Fibroblast of the aortic adventitia (primary cell): Measurements from ENCODE around the gene ARHGEF4. TPM values are rescaled to one million over a fixed set of nuclear protein-coding genes. Genes with fewer than 3 reads are reported as not detected.

Source experiments
- DNase-seq: peaks from one replicate; pipeline ENCODE4 v3.0.0-alpha.2; 2010; ENCODE audit warnings: low read depth
- H3K4me3 ChIP-seq: 2 replicates; pipeline ENCODE4 v1.5.1; 2011; ENCODE audit warnings: low read depth, mild to moderate bottlenecking, control low read depth, low read length, moderate library complexity
- total RNA-seq: library from RNA; depleted of rRNA; stranded (reverse); fragments of >200 nt; gene quantifications from 2 replicates; pipeline ENCODE4 v1.2.3, GENCODE V29; 2012; ENCODE audit warnings: low replicate concordance
- TF ChIP-seq, protein P1 (sequence below): IDR thresholded peaks from 2 replicates; pipeline ENCODE4 v1.5.1; 2011; ENCODE audit warnings: mild to moderate bottlenecking, low read length, control low read depth, inconsistent platforms; ENCODE audit not compliant: insufficient read depth

The ARHGEF4 gene
- total RNA-seq, 1 donor = 5.2 TPM

DNA sequence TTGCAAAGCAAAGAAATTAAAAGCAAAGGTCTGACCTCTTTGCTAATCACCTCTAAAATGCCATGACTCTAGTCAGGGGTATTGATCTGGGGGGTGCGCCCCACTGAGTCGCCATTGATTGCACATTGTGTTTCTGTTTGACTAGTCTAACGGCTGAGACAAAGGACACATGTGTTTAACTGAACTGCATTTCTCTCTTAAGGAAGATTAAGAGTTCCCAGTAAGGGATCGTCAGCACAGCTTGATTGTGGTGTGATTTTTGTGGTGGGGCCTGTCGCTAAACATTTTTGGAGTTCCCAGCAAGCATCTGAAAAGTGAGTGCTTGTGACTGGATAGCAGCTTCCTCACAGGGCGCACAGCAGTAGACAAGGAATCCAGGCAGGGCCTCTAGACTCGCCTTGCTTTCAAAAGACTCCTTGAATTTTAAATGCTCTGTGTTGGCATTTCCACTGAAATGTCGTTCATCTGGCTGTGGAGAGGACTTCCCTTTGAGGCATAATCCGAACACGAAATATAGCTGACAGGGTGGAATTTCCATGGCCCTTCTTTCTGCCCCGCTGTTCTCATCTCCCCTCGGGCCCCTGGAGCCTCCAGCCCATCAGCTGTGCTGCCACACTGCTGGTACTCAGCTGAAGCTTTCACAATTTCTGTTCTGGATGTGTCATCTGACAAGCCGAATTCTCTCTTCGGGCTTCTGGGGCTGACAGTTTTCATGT lies 130.2 kb downstream of the ARHGEF4 start:
- no peak overlapping the region for H3K4me3 ChIP-seq
- DNase-seq = no peak
- TF ChIP-seq, protein P1, sequence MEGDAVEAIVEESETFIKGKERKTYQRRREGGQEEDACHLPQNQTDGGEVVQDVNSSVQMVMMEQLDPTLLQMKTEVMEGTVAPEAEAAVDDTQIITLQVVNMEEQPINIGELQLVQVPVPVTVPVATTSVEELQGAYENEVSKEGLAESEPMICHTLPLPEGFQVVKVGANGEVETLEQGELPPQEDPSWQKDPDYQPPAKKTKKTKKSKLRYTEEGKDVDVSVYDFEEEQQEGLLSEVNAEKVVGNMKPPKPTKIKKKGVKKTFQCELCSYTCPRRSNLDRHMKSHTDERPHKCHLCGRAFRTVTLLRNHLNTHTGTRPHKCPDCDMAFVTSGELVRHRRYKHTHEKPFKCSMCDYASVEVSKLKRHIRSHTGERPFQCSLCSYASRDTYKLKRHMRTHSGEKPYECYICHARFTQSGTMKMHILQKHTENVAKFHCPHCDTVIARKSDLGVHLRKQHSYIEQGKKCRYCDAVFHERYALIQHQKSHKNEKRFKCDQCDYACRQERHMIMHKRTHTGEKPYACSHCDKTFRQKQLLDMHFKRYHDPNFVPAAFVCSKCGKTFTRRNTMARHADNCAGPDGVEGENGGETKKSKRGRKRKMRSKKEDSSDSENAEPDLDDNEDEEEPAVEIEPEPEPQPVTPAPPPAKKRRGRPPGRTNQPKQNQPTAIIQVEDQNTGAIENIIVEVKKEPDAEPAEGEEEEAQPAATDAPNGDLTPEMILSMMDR = no peak

DNA sequence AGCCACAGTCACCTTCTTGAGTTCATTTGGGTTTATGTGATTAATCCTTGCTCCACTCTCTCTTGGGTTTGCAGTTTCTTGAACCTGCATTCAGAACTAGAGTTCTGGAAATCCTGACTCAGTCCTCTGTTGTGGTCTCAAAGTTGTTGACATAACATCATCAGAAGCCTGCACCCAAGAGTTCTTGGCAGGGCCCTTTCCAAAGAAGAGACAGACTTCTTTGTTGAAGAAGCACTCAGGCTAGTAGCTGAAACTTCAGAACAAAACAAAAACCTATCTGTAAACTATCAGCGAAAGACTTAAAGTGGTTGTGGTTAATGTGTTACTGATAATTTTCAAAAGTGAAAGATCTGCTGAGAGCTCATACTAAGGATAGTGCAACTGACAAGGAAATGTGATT lies 135.7 kb downstream of the ARHGEF4 start:
- TF ChIP-seq, protein P1 = no peak
- no peak for DNase-seq
- no peak overlapping the region for H3K4me3 ChIP-seq

DNA sequence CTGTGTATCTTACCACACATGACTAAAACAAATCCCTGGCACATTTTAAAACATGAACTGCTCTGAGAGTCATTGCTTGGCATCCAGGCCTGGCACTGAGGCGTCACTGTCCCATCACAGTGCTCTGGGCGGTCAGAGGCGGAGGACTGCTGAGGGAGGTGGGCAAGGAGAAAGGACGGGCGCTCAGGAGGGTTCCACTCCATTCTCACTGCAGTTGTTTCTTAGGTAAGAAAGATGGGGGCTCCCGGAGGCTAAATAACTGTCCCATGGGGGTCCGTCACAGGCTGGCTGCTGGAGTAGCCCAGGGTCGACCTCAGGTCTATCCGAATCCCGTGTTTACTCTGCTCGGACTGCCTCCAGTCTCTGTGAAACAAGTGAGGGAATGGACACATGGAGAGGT lies 139.0 kb downstream of the ARHGEF4 start:
- TF ChIP-seq, protein P1 = no peak
- DNase-seq = no peak
- no peak overlapping the region for H3K4me3 ChIP-seq

DNA sequence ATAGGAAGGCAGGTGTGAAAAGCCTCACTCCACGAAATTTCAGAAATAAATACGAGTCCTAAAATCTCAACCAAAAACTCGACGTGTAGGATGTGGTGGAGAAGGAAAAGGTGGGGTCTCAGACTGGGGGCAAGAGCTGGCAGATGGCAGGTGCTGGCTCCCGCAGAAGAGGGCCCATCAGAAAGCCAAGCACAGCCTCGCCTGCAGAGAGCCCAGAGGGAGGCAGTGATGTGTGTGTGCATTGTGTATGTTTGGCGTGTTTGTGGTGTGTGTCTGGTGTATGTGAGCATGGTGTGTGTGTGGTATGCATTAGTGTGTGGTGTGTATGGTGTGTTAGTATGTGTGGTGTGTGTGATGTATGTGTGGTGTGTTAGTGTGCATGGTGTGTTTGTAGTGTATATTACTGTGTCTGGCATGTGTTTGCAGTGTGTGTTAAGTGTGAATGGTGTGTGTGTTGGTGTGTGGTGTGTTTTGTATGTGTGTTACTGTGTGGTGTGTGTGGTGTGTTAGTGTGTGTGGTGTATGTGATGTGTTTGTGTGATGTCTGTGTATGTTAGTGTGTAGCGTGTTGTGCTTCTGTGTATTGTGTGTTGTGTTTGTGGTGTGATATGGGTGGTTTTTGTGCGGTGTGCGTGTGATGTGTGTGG lies 140.0 kb downstream of the ARHGEF4 start:
- TF ChIP-seq, protein P1 = no peak
- DNase-seq = no peak
- H3K4me3 ChIP-seq = no peak overlapping the region

DNA sequence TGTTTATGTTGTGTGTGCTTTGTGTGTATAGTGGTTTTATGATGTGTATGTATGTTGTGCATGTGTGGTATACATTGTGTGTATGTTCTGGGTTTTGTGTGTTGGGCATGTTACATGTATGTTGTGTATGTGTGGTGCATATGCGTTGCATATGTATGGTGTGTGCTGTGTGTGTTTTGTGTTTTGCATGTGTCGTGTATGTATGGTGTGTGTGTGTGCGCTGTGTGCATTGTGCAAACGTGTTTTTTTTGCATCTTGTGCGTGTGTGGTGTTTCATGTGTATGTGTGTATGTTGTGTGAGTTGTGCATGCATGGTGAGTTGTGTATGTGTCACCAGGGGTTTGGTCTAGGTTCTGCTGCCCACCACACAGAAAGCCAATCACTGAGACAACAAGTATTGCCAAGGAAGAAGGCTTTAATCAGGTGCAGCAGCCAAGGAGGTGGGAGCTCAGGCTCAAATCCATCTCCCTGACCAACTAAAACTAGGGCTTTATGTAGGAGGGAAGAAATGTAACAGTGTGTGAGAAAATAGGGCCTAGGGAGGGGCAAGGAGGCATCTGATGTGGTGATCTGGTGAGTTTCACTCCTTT lies 140.8 kb downstream of the ARHGEF4 start:
- TF ChIP-seq, protein P1 = no peak
- no peak overlapping the region for H3K4me3 ChIP-seq
- no peak for DNase-seq

DNA sequence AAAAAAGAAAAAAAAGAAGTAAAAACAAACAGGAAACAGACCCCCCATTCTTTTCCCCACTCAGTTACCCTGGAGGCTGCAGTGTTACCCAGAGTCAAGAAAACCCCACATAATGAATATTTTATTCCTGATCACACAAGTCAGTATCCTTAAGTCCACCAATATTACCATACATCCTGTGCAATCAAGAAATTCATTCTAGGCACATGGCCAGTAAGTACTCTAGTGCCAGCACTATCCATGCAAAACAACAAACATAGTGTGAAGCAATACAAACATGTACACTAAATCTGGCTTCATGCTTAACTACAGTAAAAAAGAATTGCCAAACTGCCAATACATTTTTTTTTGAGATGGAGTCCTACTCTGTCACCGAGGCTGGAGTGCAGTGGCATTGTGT lies 145.0 kb downstream of the ARHGEF4 start:
- TF ChIP-seq, protein P1 = no peak
- H3K4me3 ChIP-seq = no peak overlapping the region
- DNase-seq = no peak
